Suprapubic skin (tissue), 4 donors: ENCODE results near the gene VPS45.

Experiments used
- CTCF ChIP-seq, 2 donors: fragments of 200-600 bp in 1 of 2; fragments of 450-650 bp in 1 of 2; sonication (generic) in 1 of 2; IDR thresholded peaks; one replicate each; pipeline ENCODE4 v1.5.1; 2016 to 2019; ENCODE audit warnings: antibody characterized with exemption in 2 of 2, mild to moderate bottlenecking in 1 of 2, moderate library complexity in 1 of 2
- POLR2A ChIP-seq, 2 donors: fragments of 450-650 bp; IDR thresholded peaks; one replicate each; pipeline ENCODE4 v1.6.1; 2017; ENCODE audit warnings: antibody characterized with exemption in 2 of 2, mild to moderate bottlenecking in 2 of 2, moderate library complexity in 2 of 2
- POLR2AphosphoS5 ChIP-seq, 3 donors: sonication (generic); formaldehyde crosslinking; IDR thresholded peaks; one replicate each; pipeline ENCODE4 v1.6.1; 2017; ENCODE audit warnings: antibody characterized with exemption in 3 of 3

- TF ChIP-seq POLR2A (IDR thresholded peaks at IDR 0.05) (no peak), CTCF (IDR thresholded peaks at IDR 0.05) (no peak), POLR2AphosphoS5 (IDR thresholded peaks at IDR 0.05) (no peak)
These were observed 496 bp downstream of the VPS45 start for GRCh38 chr1:150068109-150068435.
